ENCODE data around the gene MARCHF6.

MARCHF6 gene

GRCh38 chr5:10337986-10338385 lies 15.5 kb upstream of the MARCHF6 start:
- Histone ChIP-seq H3K4me2 (ENCODE audit: low read length, poor library complexity, severe bottlenecking) (no peak overlapping the region), H3K36me3 (ENCODE audit: control insufficient read depth in 1 of 2, insufficient read depth in 2 of 2, low read depth in 1 of 2, low read length in 2 of 2) (no peaks in the 10 kb centered on the region), H4K91ac (ENCODE audit: low read length) (peak overlapping the region; percentile 2), H3K9me3 (ENCODE audit: control insufficient read depth, low read length) (no peaks in the 10 kb centered on the region), H3K23ac (ENCODE audit: low read length in 2 of 2) (no peak overlapping the region), H2BK5ac (ENCODE audit: low read depth, low read length, poor library complexity, severe bottlenecking) (no peak overlapping the region), H3K18ac (ENCODE audit: low read depth in 1 of 2, low read length in 2 of 2) (no peak overlapping the region), H3K4ac (ENCODE audit: low read depth in 1 of 2, low read length in 2 of 2) (no peak overlapping the region), H2BK12ac (ENCODE audit: low read length in 2 of 2) (no peak overlapping the region), H2BK120ac (ENCODE audit: low read depth, low read length) (no peak overlapping the region), H4K8ac (ENCODE audit: low read length) (no peak overlapping the region), H3K79me1 (replicated peaks; ENCODE audit: low read length, poor library complexity, severe bottlenecking) (no peaks in the 10 kb centered on the region), H3K9ac (ENCODE audit: low read length) (no peak overlapping the region), H3K4me3 (ENCODE audit: insufficient read depth in 1 of 2, low read depth in 1 of 2, low read length in 2 of 2) (no peak overlapping the region), H2AFZ (ENCODE audit: low read depth, low read length) (no peak overlapping the region), H3K27ac (ENCODE audit: low read length, poor library complexity, severe bottlenecking) (no peak overlapping the region), H3K27me3 (ENCODE audit: control insufficient read depth in 1 of 2, insufficient read depth in 1 of 2, low read length in 2 of 2) (peaks cover 0 to 16% of the 10 kb centered on the region in 2 experiments), H2AK5ac (ENCODE audit: low read length, severe bottlenecking) (no peak overlapping the region), H3K14ac (ENCODE audit: low read length in 2 of 2) (no peak overlapping the region), H2BK15ac (ENCODE audit: low read depth, poor library complexity, severe bottlenecking) (no peak overlapping the region), H3K4me1 (ENCODE audit: control insufficient read depth, insufficient read depth, low read depth, low read length) (peaks cover 2% of the 10 kb centered on the region)
- no peak for DNase-seq
- 86% methylated on average over 4 of the region's 4 CpGs for WGBS

- Histone ChIP-seq H2BK12ac (ENCODE audit: low read length in 2 of 2) (no peak overlapping the region), H4K8ac (ENCODE audit: low read length) (no peak overlapping the region), H3K9ac (ENCODE audit: low read length) (no peak overlapping the region), H3K14ac (ENCODE audit: low read length in 2 of 2) (no peak overlapping the region), H2AFZ (ENCODE audit: low read depth, low read length) (no peak overlapping the region), H4K91ac (ENCODE audit: low read length) (no peak overlapping the region), H3K27ac (ENCODE audit: low read length, poor library complexity, severe bottlenecking) (no peak overlapping the region), H3K4me2 (ENCODE audit: low read length, poor library complexity, severe bottlenecking) (no peak overlapping the region), H2AK5ac (ENCODE audit: low read length, severe bottlenecking) (no peak overlapping the region), H3K23ac (ENCODE audit: low read length in 2 of 2) (no peak overlapping the region), H3K4ac (ENCODE audit: low read depth in 1 of 2, low read length in 2 of 2) (no peak overlapping the region), H3K4me3 (ENCODE audit: insufficient read depth in 1 of 2, low read depth in 1 of 2, low read length in 2 of 2) (no peak overlapping the region), H3K36me3 (ENCODE audit: control insufficient read depth in 1 of 2, insufficient read depth in 2 of 2, low read depth in 1 of 2, low read length in 2 of 2) (no peaks in the 10 kb centered on the region), H3K27me3 (ENCODE audit: control insufficient read depth in 1 of 2, insufficient read depth in 1 of 2, low read length in 2 of 2) (peaks cover 0 to 16% of the 10 kb centered on the region in 2 experiments), H2BK15ac (ENCODE audit: low read depth, poor library complexity, severe bottlenecking) (no peak overlapping the region), H2BK5ac (ENCODE audit: low read depth, low read length, poor library complexity, severe bottlenecking) (no peak overlapping the region), H3K9me3 (ENCODE audit: control insufficient read depth, low read length) (no peaks in the 10 kb centered on the region), H3K18ac (ENCODE audit: low read depth in 1 of 2, low read length in 2 of 2) (no peak overlapping the region), H2BK120ac (ENCODE audit: low read depth, low read length) (no peak overlapping the region), H3K79me1 (replicated peaks; ENCODE audit: low read length, poor library complexity, severe bottlenecking) (no peaks in the 10 kb centered on the region), H3K4me1 (ENCODE audit: control insufficient read depth, insufficient read depth, low read depth, low read length) (peaks cover 2% of the 10 kb centered on the region)
- no peak for DNase-seq
- WGBS: no CpG with 5 or more reads among the region's 2 CpGs
Measured at GRCh38 chr5:10338686-10339057, 14.8 kb upstream of the MARCHF6 start.

- Histone ChIP-seq H3K18ac (ENCODE audit: low read depth in 1 of 2, low read length in 2 of 2) (no peak overlapping the region), H3K4me2 (ENCODE audit: low read length, poor library complexity, severe bottlenecking) (no peak overlapping the region), H2BK15ac (ENCODE audit: low read depth, poor library complexity, severe bottlenecking) (no peak overlapping the region), H3K27ac (ENCODE audit: low read length, poor library complexity, severe bottlenecking) (no peak overlapping the region), H3K79me1 (replicated peaks; ENCODE audit: low read length, poor library complexity, severe bottlenecking) (no peaks in the 10 kb centered on the region), H4K8ac (ENCODE audit: low read length) (no peak overlapping the region), H3K27me3 (ENCODE audit: control insufficient read depth in 1 of 2, insufficient read depth in 1 of 2, low read length in 2 of 2) (peaks cover 0 to 16% of the 10 kb centered on the region in 2 experiments), H3K4ac (ENCODE audit: low read depth in 1 of 2, low read length in 2 of 2) (no peak overlapping the region), H3K9ac (ENCODE audit: low read length) (no peak overlapping the region), H3K9me3 (ENCODE audit: control insufficient read depth, low read length) (no peaks in the 10 kb centered on the region), H3K36me3 (ENCODE audit: control insufficient read depth in 1 of 2, insufficient read depth in 2 of 2, low read depth in 1 of 2, low read length in 2 of 2) (no peaks in the 10 kb centered on the region), H2AFZ (ENCODE audit: low read depth, low read length) (no peak overlapping the region), H3K14ac (ENCODE audit: low read length in 2 of 2) (no peak overlapping the region), H2BK120ac (ENCODE audit: low read depth, low read length) (no peak overlapping the region), H2AK5ac (ENCODE audit: low read length, severe bottlenecking) (no peak overlapping the region), H4K91ac (ENCODE audit: low read length) (no peak overlapping the region), H2BK5ac (ENCODE audit: low read depth, low read length, poor library complexity, severe bottlenecking) (no peak overlapping the region), H3K4me1 (ENCODE audit: control insufficient read depth, insufficient read depth, low read depth, low read length) (no peaks in the 10 kb centered on the region), H2BK12ac (ENCODE audit: low read length in 2 of 2) (no peak overlapping the region), H3K23ac (ENCODE audit: low read length in 2 of 2) (no peak overlapping the region), H3K4me3 (ENCODE audit: insufficient read depth in 1 of 2, low read depth in 1 of 2, low read length in 2 of 2) (no peak overlapping the region)
- DNase-seq: no peak
- 80% methylated on average over 19 of the region's 19 CpGs for WGBS
Measured at GRCh38 chr5:10339058-10339811, 14.3 kb upstream of the MARCHF6 start.

- 75% methylated on average over 3 of the region's 3 CpGs for WGBS
- Histone ChIP-seq H2BK15ac (ENCODE audit: low read depth, poor library complexity, severe bottlenecking) (no peak overlapping the region), H2BK12ac (ENCODE audit: low read length in 2 of 2) (no peak overlapping the region), H3K9ac (ENCODE audit: low read length) (no peak overlapping the region), H2AK5ac (ENCODE audit: low read length, severe bottlenecking) (no peak overlapping the region), H3K14ac (ENCODE audit: low read length in 2 of 2) (peak overlapping the region in 1 of 2 experiments; percentile 28), H3K27me3 (ENCODE audit: control insufficient read depth in 1 of 2, insufficient read depth in 1 of 2, low read length in 2 of 2) (peaks cover 0 to 11% of the 10 kb centered on the region in 2 experiments), H4K91ac (ENCODE audit: low read length) (peak overlapping the region; percentile 18), H2BK120ac (ENCODE audit: low read depth, low read length) (no peak overlapping the region), H3K4me3 (ENCODE audit: insufficient read depth in 1 of 2, low read depth in 1 of 2, low read length in 2 of 2) (no peak overlapping the region), H3K9me3 (ENCODE audit: control insufficient read depth, low read length) (no peaks in the 10 kb centered on the region), H3K36me3 (ENCODE audit: control insufficient read depth in 1 of 2, insufficient read depth in 2 of 2, low read depth in 1 of 2, low read length in 2 of 2) (no peaks in the 10 kb centered on the region), H3K27ac (ENCODE audit: low read length, poor library complexity, severe bottlenecking) (no peak overlapping the region), H3K18ac (ENCODE audit: low read depth in 1 of 2, low read length in 2 of 2) (no peak overlapping the region), H3K4me2 (ENCODE audit: low read length, poor library complexity, severe bottlenecking) (no peak overlapping the region), H4K8ac (ENCODE audit: low read length) (peak overlapping the region; percentile 30), H3K79me1 (replicated peaks; ENCODE audit: low read length, poor library complexity, severe bottlenecking) (no peaks in the 10 kb centered on the region), H3K4me1 (ENCODE audit: control insufficient read depth, insufficient read depth, low read depth, low read length) (no peaks in the 10 kb centered on the region), H2BK5ac (ENCODE audit: low read depth, low read length, poor library complexity, severe bottlenecking) (no peak overlapping the region), H3K23ac (ENCODE audit: low read length in 2 of 2) (no peak overlapping the region), H2AFZ (ENCODE audit: low read depth, low read length) (no peak overlapping the region), H3K4ac (ENCODE audit: low read depth in 1 of 2, low read length in 2 of 2) (no peak overlapping the region)
- no peak for DNase-seq
Measured at GRCh38 chr5:10339958-10340357, 13.5 kb upstream of the MARCHF6 start.
